Gastrocnemius medialis (tissue), 4 donors: Measurements from ENCODE around the gene INTS15. TPM values are rescaled to one million over a fixed set of nuclear protein-coding genes. Genes with fewer than 3 reads are reported as not detected.

Experiments
- ATAC-seq, 2 donors: fragments of 150-250 bp; one replicate each; pipeline ENCODE4 v1.9.1; 2016
- DNase-seq, 2 donors: peaks; one replicate each; pipeline ENCODE4 v3.0.0-alpha.2; 2019
- H3K27ac ChIP-seq, 4 donors: fragments of 200-600 bp; sonication (generic); 1 replicate in 1 of 4; 2 replicates in 3 of 4; pipeline ENCODE4 v1.5.1; 2016 to 2018; ENCODE audit warnings: mild to moderate bottlenecking in 2 of 4, moderate library complexity in 1 of 4
- H3K27me3 ChIP-seq, 3 donors: fragments of 200-600 bp; sonication (generic) in 2 of 3; 1 replicate in 1 of 3; 2 replicates in 2 of 3; pipeline versions ENCODE4 v1.5.1 to v1.6.0; 2016 to 2019; ENCODE audit warnings: mild to moderate bottlenecking in 1 of 3, moderate library complexity in 1 of 3
- H3K36me3 ChIP-seq, 2 donors: fragments of 200-600 bp; sonication (generic) in 1 of 2; one replicate each; pipeline ENCODE4 v1.5.1; 2017 to 2018
- H3K4me1 ChIP-seq, 2 donors: fragments of 200-600 bp; sonication (generic) in 1 of 2; one replicate each; pipeline ENCODE4 v1.5.1; 2016 to 2017; ENCODE audit warnings: mild to moderate bottlenecking in 2 of 2
- H3K4me3 ChIP-seq, 4 donors: fragments of 200-600 bp; sonication (generic) in 3 of 4; 1 replicate in 1 of 4; 2 replicates in 3 of 4; pipeline ENCODE4 v1.5.1; 2016 to 2019; ENCODE audit warnings: mild to moderate bottlenecking in 2 of 4
- H3K9me3 ChIP-seq, 3 donors: fragments of 200-600 bp; sonication (generic) in 2 of 3; 1 replicate in 1 of 3; 2 replicates in 2 of 3; pipeline ENCODE4 v1.5.1; 2016 to 2019
- CTCF ChIP-seq, 5 experiments: fragments of 450-650 bp in 3 of 5; fragments of 200-600 bp in 2 of 5; sonication (generic) in 2 of 5; IDR thresholded peaks in 4 of 5; conservative IDR thresholded peaks in 1 of 5; 1 replicate in 4 of 5; 2 replicates in 1 of 5; pipeline ENCODE4 v1.5.1; 2016 to 2019; ENCODE audit warnings: antibody characterized with exemption in 5 of 5, mild to moderate bottlenecking in 3 of 5, moderate library complexity in 3 of 5
- POLR2A ChIP-seq, 2 donors: fragments of 450-650 bp; IDR thresholded peaks; one replicate each; pipeline ENCODE4 v1.6.1; 2017; ENCODE audit warnings: antibody characterized with exemption in 2 of 2, mild to moderate bottlenecking in 2 of 2, moderate library complexity in 2 of 2
- in situ Hi-C, 4 donors: fragments of 200-750 bp; cut with MboI; loops; one replicate each; pipeline versions ENCODE4 v1.15.0 to v1.8.0; 2017; ENCODE audit warnings: low sequenced_read_pairs in 4 of 4
- intact Hi-C: fragments of 100-400 bp; cut with DNase I; formaldehyde crosslinking; loops from one replicate; pipeline ENCODE4 v1.15.1; 2023; ENCODE audit warnings: low total_unique reads
- total RNA-seq, 4 donors: library from RNA; depleted of rRNA; stranded (reverse); fragments of >200 nt; gene quantifications; one replicate each; pipeline versions ENCODE4 v1.1.0 to v1.2.3, GENCODE V29; 2016

Gene INTS15
- total RNA-seq, 4 donors from 2014 or later, result 20.1 to 30.4 (median 26.1) TPM

GRCh38 chr7:6589151-6589828, 531 bp upstream of the INTS15 start:
- in situ Hi-C loops, result no loop called here
- Histone ChIP-seq H3K27ac (peak overlapping the region; percentile 46 to 90 (median 76)), H3K4me3 (peak overlapping the region; percentile 42 to 78 (median 66)), H3K27me3 (no peaks in the 10 kb centered on the region), H3K36me3 (peaks cover 0 to 68% of the 10 kb centered on the region in 2 donors), H3K9me3 (no peaks in the 10 kb centered on the region), H3K4me1 (peaks cover 14 to 15% of the 10 kb centered on the region in 2 donors)
- ATAC-seq, result no peak
- TF ChIP-seq POLR2A (IDR thresholded peaks at IDR 0.05) (no peak), CTCF (IDR thresholded peaks at IDR 0.05 in 4 of 5, conservative IDR thresholded peaks at IDR 0.05 in 1 of 5) (no peak)
- intact Hi-C loops, result loop anchor here (5.0 kb wide), 1 partner anchor 48 kb away; the partner anchor contains the start of gene ZNF316
- no peak for DNase-seq

- Histone ChIP-seq H3K4me1 (peaks cover 14 to 15% of the 10 kb centered on the region in 2 donors), H3K4me3 (peak overlapping the region; percentile 71 to 90 (median 82)), H3K27ac (peak overlapping the region; percentile 68 to 90 (median 82)), H3K27me3 (no peaks in the 10 kb centered on the region), H3K36me3 (peaks cover 0 to 68% of the 10 kb centered on the region in 2 donors), H3K9me3 (no peaks in the 10 kb centered on the region)
- ATAC-seq, result peak in 1 of 2 donors; percentile 28
- TF ChIP-seq POLR2A (IDR thresholded peaks at IDR 0.05), result no peak
- TF ChIP-seq CTCF (IDR thresholded peaks at IDR 0.05 in 4 of 5, conservative IDR thresholded peaks at IDR 0.05 in 1 of 5), result no peak
- in situ Hi-C loops, result no loop called here
- DNase-seq, result no peak
- intact Hi-C loops, result loop anchor here (1.0 to 5.0 kb wide), 3 partner anchors 13 to 1707 kb away; partner anchors contain the start of genes ZDHHC4 and ZNF12
Measured at GRCh38 chr7:6590645-6591110, 857 bp downstream of the INTS15 start.

GRCh38 chr7:6600093-6600492, 10.3 kb downstream of the INTS15 start:
- ATAC-seq (no peak), DNase-seq (no peak)
- in situ Hi-C loops, result no loop called here

GRCh38 chr7:6604458-6604857, 14.6 kb downstream of the INTS15 start:
- Histone ChIP-seq H3K36me3 (peaks cover 0 to 64% of the 10 kb centered on the region in 2 donors), H3K4me1 (no peaks in the 10 kb centered on the region), H3K27ac (no peak overlapping the region), H3K4me3 (no peak overlapping the region), H3K9me3 (no peaks in the 10 kb centered on the region), H3K27me3 (no peaks in the 10 kb centered on the region)
- TF ChIP-seq POLR2A (IDR thresholded peaks at IDR 0.05), result no peak
- no peak for TF ChIP-seq CTCF (IDR thresholded peaks at IDR 0.05 in 4 of 5, conservative IDR thresholded peaks at IDR 0.05 in 1 of 5)
- no peak for ATAC-seq
- intact Hi-C loops (no loop called here), in situ Hi-C loops (no loop called here)
- DNase-seq, result no peak

More at GRCh38 chr7:6600093-6600492, 10.3 kb downstream of the INTS15 start:
- H3K9me3 ChIP-seq, result no peaks in the 10 kb centered on the region
- H3K36me3 ChIP-seq, result peaks cover 0 to 84% of the 10 kb centered on the region in 2 donors
- no peaks in the 10 kb centered on the region for H3K27me3 ChIP-seq
- no peaks in the 10 kb centered on the region for H3K4me1 ChIP-seq
- no peak overlapping the region for H3K27ac ChIP-seq
- H3K4me3 ChIP-seq, result no peak overlapping the region
- no peak for TF ChIP-seq CTCF (IDR thresholded peaks at IDR 0.05 in 4 of 5, conservative IDR thresholded peaks at IDR 0.05 in 1 of 5)
- TF ChIP-seq POLR2A (IDR thresholded peaks at IDR 0.05), result no peak
- intact Hi-C loops, result no loop called here
